Measurements from ENCODE around the gene ATXN7L2.

- TF ChIP-seq RAD21 (IDR thresholded peaks at IDR 0.05; ENCODE audit: low read depth), result no peak
- TF ChIP-seq EP300 (IDR thresholded peaks at IDR 0.05; ENCODE audit: borderline replicate concordance), result no peak
- TF ChIP-seq TAF1 (IDR thresholded peaks at IDR 0.05; ENCODE audit: low read depth), result no peak
- no peak for TF ChIP-seq ZBTB7A (IDR thresholded peaks at IDR 0.05; ENCODE audit: low read depth)
- TF ChIP-seq EGR1 (IDR thresholded peaks at IDR 0.05), result no peak
- TF ChIP-seq YY1 (IDR thresholded peaks at IDR 0.05; ENCODE audit: low read depth), result no peak
- no peak for TF ChIP-seq FOXM1 (IDR thresholded peaks at IDR 0.05; ENCODE audit: borderline replicate concordance, low read depth)
- TF ChIP-seq REST (IDR thresholded peaks at IDR 0.05; ENCODE audit: low read depth), result no peak
- no peak for TF ChIP-seq CREB1 (IDR thresholded peaks at IDR 0.05; ENCODE audit: low read depth)
- no peak for TF ChIP-seq CEBPB (IDR thresholded peaks at IDR 0.05)
- TF ChIP-seq TEAD4 (IDR thresholded peaks at IDR 0.05), result no peak
Observed at GRCh38 chr1:109476825-109477224, 6.9 kb upstream of the ATXN7L2 start.

All from Ishikawa (cell line).